NCI-H69 (cell line): Measurements from ENCODE around the gene LLPH.
"Not testable (repeated sequence)": the region's sequence is repeated elsewhere in the genome, so short reads cannot be mapped to it uniquely, and the experiment has no call there.

Experiments used
- DNase-seq: peaks from one replicate; lab custom pipeline; 2025; lab: John Stamatoyannopoulos, UW

The LLPH gene

DNA sequence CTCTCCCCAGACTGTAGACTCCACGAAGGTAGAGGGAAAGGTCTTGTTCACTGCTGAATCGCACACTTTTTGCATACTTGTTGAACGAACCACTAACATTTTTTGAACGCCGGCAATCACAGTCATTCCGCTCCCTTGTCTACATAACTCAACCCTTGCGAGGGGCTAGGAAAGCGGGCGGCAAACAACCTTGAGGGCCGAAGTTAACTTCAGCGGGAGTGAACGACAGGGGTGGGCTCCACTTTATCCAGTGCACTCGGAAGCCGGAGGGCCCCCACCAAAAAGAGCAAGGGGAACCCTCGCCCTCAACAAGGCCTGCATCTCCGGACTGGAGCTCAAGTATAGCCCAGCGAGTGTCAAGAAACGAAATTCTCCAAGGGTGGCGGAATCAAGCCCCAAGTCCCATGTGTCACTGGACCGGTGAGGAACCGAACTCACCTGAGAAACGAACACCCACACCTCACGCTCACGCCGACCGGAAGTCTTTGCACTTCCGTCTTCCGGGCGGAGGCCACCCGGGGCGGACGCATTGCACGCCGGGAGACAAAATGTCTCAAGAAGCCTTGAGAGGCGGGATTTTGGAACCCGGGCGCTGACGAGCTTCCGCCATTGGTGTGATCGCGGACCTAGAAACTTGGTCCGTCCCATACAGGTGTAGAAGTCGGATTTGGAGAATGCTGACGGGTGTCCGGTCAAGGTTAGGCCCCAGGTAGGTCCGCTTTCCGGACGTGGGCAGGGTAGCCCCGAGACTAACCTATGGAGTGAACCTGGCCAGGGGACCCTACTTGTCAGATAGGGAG is at the start of gene LLPH:
LLPH (minus strand) TSS at position 484 of the 800 bp plus-strand sequence. CDS start 1,644 bp downstream, outside the sequence.
- DNase-seq, result peak; percentile 93

DNA sequence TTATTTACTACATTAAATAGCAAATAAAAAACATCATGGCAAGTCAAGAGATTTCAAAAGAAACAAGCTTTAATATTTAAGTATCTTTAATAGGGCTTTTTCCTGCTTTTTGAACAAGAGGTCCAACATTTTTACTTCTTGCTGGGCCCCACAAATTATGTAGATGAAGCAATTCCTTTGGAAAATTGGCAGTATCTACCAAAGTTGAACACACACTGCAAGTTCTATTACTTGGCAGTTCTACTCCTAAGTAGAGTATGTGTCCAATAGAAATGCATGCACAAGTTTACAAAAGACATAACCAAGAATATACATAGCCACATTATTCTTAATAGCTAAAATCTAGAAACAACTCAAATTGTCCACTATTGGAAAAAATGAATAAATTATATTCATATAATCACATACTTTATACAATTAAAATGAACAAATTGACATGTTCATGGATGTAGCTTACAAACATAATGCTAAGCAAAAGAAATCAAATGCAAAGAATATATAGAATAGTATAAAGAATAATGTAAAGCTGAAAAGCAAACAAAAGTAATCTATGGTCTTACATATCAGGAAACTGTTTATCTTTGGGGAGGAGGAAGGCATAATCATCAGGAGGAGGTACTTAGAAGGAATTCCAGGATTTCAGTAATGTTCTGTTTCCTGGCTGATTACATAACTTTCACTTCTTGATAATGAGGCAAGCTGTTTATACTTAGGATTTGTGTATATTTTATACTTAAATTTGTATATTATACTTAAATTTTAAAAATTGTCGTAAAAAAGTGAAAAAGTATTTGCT is 45.8 kb upstream of the LLPH start:
- DNase-seq, result no peak

DNA sequence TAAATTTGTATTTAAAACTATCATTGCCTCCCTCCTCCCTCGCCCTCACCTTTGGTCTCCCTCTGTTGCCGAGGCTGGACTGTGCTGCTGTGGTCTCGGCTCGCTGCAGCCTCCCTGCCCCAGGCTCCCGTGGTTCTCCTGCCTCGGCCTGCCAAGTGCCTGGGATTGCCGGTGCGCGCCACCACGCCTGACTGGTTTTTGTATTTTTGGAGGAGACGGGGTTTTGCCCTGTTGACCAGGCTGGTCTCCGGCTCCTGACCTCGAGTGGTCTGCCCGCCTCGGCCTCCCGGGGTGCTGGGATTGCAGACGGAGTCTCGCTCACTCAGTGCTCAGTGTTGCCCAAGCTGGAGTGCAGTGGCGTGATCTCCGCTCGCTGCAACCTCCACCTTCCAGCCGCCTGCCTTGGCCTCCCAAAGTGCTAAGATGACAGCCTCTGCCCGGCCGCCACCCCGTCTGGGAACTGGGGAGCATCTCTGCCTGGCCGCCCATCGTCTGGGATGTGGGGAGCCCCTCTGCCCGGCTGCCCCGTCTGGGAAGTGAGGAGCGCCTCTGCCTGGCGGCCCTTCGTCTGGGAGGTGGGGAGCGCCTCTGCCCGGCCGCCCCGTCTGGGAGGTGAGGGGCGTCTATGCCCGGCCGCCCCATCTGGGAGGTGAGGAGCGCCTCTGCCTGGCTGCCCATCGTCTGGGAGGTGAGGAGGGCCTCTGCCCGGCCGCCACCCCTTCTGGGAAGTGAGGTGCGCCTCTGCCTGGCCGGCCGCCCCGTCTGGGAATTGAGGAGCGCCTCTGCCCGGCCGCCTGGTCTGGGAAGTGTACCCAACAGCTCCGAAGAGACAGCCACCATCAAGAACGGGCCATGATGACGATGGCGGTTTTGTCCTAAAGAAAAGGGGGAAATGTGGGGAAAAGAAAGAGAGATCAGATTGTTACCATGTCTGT is 44.1 kb upstream of the LLPH start:
- not testable (repeated sequence) for DNase-seq

DNA sequence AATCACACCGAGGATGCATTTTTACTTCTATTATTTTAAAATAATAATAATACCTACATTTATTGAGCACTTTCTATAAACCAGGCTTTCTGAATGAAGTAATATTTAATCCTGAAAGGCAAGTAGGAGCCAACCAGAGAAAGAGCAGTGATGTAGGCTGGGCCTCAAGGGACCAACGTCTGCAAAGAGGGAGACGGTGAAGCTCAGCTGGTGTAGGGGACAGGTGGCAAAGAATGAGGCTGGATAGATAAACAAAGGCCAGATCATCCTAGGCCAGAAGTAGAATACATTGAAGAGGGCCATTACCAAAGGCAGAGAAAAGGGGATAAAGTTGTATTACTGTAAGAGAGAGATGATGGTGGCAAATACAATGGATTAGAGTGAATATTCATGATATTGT is 40.1 kb upstream of the LLPH start:
- no peak for DNase-seq

DNA sequence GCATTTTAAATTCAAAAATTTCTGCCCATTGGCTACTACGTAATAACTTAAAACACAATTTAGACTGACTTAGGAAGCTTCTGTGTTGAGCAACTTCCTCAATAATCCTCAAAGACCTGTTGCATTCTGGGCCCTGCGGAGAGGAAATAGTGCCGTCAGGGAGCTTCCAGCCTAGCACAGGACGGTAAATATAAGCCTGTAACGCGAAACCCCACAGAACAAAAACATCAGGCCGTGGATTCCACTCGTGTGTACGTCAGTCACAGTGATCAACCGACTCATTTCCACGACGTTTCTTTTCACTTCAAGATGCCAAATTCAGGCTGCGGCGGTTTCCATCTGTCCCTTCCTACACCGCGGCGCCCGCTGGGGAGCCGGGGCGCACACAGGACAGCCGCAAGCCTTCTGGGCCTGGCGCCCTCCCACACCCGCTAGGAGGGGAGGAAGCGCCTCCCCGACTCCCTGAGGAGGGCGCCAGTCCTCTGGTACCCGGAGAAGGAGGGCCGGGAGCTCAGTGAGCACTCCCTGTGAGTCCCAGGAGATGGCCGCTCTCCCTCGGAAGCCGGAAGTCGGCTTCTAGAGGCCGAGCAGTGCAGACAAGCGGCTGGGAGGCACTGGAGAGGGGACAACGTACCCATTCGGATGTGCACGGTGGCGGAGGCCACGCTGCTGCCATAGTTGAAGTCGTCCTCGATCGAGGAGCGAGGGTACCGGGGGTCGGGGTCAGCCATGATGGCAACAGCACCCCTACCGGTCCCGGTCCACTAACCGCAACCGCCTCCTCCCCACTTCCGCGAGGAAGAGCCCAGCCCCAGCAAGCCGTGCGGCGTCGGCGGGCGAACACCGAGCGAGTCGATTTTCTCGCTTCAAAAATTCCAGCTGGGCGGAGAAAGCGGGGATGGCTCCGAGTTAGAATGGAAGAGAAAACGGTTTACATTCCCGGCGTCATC is 38.9 kb upstream of the LLPH start, which contains the start of gene TMBIM4:
TMBIM4 (minus strand) TSS at position 776 of the 950 bp plus-strand sequence; CDS start at position 731, 45 bp downstream.
- peak; percentile 91 for DNase-seq

DNA sequence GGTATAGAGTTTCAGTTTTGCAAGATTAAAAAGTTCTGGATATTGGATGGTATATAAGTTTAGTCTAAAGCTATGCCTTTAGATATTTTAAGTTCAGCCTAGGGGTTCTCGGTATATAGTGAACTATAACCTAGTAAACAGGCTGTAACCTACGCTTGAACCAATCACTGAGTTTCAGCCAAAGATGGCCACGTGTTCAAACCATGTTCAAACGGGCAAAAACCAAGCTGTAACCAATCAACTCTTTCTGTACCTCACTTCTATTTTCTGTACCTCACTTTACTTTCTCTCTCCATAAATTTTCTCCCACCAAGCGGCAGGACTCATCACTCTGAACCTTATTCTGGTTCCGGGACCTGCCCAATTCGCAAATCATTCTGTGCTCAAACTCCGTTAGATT is 37.9 kb upstream of the LLPH start:
- DNase-seq, result no peak

DNA sequence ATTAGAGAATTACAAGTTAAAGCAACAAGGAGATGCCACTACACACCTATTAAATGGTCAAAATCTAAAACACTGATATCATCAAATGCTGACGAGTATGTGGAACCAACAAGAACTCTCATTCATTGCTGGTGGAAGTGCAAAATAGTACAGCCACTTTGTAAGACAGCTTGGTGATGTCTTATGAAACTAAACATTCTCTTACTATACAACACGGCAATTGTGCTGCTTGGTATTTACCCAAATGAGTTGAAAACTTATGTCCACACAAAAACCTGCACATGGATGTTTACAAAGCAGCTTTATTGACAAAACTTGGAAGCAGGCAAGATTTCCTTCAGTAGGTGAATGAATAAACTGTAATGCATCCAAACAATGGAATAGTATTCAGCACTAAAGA is 36.0 kb upstream of the LLPH start:
- no peak for DNase-seq

DNA sequence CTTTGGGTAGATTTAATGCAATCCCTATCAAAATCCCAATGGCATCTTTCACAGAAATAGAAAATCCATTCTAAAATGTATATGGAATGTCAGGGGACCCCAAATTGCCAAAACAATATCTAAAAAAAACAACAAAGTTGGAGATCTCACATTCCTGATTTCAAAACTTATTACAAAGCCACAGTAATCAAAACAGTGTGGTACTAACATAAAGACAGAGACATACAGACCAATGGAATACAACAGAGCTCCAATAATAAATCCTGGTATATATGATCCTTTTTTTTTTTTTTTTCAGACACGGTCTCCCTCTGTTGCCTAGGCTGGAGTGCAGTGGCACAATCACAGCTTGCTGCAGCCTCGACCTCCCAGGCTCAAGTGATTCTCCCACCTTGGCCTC is 34.6 kb upstream of the LLPH start:
- DNase-seq, result no peak

DNA sequence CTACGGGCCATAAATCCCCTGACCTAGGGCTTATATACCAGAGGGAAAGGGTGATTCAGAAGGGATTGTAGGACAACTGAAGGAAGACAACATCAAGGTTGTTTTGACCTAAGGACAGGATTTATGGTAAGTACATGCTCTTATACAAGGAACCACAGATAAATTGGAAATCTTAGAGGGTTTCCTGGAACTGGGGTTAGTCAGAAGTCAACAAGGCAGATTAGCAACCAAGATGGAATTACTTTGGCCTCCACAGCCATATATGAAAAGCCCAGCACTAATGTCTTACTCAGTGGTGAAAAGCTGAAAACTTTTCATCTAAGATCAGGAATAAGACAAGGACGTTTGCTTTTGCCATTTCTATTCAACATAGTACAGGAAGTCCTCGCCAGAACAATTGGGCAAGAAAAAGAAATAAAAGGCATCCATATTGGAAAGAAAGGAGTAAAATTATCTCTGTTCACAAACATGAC is 33.8 kb upstream of the LLPH start:
- DNase-seq, result no peak

DNA sequence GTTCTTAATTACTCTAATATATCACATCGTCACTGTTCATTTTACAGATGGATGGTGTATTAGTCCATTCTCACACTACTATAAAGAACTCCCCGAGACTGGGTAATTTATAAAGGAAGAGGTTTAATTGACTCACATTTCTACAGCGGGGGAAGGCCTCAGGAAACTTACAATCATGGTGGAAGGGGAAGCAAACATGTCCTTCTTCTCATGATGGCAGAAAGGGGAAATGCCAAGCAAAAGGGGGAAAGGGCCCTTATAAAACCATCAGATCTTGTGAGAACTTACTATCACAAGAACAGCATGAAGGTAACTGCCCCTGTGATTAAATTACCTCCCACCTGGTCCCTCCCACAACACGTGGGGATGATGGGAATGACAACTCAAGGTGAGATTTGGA is 32.7 kb upstream of the LLPH start:
- no peak for DNase-seq

DNA sequence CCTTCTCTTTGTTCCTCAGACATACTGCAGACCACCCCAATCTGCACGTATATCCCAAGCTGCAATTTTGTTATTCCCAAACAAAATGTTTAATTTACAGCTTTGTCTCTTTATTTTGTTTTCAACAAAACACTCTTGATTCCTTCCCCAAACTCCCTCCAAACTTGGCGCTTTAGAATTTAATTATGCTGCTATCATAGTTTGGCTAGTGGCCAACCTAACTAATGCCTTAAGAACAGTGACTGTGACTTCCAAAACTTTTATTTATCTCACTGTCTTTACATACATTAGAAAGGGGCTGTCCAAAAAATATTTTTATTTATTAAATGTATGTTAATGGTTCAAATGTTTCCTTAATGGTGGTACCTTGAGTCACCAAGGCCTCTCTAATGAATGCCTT is 32.2 kb upstream of the LLPH start:
- no peak for DNase-seq

DNA sequence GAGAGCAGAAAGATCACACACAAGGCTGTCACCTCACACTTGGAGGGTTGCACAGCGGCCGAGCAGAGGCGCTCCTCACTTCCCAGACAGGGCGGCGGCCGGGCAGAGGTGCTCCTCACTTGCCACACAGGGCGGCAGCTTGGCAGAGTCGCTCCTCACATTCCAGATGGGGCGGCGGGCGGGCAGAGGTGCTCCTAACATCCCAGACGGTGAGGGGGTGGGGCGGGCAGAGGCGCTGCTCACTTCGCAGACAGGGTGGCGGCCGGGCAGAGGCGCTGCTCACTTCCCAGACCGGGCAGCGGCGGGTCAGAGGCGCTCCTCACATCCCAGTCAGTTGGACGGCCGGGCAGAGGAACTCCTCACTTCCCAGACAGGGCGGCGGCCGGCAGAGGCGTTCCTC is 30.2 kb upstream of the LLPH start:
- DNase-seq, result no peak

DNA sequence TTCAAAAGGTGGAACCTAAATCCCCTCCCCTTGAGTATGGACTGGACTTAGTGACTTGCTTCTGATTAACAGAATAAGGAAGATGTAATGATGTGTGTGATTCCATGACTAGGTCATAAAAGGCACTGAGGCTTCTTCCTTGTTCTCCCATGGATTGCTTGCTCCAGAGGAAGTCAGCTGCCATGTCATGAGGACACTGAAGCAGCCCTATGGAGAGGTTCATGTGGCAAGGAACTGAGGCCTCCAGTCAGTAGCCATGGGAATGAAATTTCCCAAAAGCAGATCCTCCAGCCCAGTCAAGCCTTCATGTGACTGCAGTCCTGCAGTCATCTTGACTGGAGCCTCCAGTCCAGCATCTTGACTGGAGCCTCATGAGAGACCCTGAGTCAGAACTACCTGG is 28.6 kb upstream of the LLPH start:
- no peak for DNase-seq

DNA sequence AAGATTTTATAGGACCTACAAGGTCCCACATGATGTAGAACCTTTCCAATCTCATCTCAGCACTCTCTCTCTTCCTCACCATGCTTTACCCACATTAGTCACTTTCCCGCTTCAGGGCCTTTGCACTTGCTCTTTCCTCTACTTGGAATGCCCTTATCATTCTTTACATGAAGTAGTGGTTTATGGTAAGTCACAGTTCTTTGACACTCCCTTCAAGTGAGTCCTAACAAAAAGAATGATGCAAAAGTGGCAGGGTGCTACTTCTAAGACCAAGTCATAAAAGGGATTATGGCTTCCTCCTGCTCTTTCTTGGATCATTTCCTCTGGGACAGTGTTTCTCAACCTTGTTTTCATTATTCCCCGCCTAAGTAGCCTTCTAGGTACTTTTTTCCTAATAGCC is 26.1 kb upstream of the LLPH start:
- no peak for DNase-seq

DNA sequence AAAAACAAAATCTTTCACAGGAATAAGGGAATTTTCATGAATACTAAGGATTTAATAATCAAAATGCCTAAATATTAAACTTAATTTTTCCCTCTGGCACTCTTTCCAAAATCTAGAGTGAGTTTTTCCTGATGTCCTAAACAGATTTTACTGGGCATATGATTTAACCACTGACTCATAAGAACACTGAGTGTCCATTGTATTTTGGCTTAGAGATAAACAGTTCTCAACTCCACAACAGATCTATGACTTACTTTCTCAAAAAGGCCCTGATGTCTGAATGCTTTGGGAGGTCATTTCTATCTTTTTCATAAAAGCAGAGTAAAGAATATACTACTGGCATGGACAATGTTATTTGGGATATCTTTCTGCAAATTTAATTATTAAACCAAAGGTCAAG is 24.2 kb upstream of the LLPH start:
- DNase-seq, result no peak

DNA sequence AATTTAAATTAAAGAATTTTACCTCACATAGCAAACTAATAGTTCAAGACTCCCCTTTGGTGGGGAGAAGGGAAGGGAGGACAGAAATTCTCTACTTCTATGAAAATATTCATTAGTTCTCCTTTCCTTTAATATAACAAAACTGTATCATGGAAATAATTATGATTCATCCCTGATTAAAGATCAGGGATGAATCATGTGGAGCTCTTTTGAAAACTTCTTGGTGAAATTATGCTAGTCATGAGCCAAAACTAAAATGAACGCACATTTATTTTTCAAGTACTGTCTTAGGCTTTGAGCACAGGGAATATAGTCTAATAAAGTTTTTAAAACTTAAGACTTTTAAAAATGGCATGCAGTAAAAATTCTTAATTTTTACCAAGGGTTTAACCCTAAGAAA is 22.2 kb upstream of the LLPH start:
- no peak for DNase-seq

DNA sequence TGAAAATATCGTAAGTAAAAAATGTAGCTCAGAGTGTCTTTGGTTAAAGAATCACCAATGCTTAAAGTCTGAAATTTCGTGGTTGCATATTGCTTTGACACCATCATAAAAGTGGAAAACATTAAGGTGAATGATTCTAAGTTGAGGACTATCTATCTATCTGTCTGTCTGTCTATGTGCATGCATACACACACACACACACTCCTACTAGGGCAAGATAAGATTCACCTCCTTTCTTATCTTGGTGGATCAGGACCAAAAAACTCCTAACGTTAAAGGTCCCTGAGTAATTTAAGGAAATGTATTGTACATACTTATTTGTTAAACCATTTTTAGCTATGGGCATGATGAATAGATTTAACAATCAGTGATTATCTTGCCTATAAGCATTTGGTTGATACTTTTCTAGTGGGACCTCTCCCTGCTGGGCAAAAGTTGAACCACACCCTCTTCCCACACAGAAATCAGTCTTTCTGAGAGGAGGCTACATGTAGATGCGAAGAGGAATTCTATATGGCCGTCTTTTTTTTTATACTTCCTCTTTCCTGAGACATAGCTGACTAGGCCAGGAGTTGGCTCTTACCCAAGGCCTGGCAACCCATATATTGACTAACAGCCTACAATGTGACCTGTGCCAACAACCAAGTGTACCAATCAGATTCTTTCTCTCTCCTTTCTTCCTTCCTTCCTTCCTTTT is 19.3 kb upstream of the LLPH start:
- peak; percentile 0 for DNase-seq

DNA sequence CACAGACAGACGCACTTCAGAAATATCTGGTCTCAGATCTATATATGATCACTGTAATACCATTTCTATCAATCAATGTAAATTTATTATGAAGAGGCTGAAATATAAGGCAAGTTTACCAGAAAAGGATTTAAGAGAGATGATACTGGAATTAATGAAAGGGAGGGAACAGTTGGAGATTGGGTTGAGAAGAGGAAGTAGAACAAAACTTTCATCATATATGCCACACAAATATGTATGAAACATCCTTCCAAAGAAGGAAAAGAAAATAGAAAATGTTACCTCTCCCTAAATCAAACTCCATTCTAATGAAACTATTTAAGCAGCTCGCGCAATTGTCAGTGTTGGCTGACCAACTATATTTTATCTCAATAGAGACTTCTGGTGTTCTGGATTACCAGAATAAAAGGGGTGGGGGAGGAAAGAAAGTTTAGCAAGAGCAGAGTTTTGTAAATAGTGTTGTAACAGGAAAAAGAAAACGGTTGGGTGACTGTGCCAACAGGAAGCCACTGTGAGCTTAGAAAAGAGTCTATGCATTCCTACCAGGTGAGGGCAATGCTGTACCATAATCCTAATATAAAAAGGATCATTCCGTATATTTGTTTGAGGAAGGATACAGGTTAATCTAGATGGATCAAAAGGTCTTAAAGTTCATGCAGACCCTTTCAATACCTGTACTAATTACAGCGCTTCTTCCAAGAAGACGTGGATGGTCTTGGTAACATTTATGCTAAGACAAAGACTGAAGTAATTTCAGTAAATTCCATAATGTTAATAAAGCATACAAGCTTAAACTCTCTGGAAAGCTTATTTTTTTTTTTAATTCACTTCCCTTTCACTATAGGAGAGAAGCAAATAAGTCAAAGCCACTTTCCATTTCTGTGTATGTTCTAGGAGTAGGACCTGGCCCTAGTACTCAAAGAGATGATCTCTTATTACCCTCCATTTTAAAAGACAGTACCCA is 14.5 kb upstream of the LLPH start:
- peak; percentile 24 for DNase-seq

DNA sequence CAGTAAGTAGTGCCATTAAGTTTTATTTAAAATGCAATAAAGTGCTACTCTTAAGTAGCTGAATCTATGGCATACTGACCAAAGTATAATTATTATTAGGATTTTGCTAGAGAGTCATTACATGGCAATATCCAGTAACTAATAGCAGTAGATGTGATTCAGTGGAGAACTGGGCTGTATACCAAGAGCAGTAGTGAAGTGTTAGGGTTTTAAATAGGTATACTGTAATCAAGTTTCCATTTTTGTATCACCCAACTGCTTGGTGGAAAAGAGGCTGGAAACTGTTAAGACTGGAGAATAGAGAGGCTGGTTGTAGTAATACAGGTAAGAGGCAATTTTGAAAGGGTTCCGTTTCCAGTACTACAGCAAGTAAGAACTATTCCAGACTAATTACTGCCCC is 13.3 kb upstream of the LLPH start:
- DNase-seq, result no peak
